B cell (primary cell): ENCODE data around the gene APCDD1L. TPM values are rescaled to one million over a fixed set of nuclear protein-coding genes. Genes with fewer than 3 reads are reported as not detected.

ENCODE experiments used
- ATAC-seq: fragments of 200-7000 bp; cut with Tn5 transposase; one replicate; pipeline ENCODE4 v1.10.0; 2021; ENCODE audit warnings: low read depth, mild to moderate bottlenecking, moderate number of reproducible peaks, moderate library complexity
- CTCF ChIA-PET: fragments of 350-600 bp; sonication (Branson Sonifier 250); formaldehyde crosslinking; loops from one replicate; lab custom pipeline; 2021; ENCODE audit warnings: antibody characterized with exemption, inconsistent platforms; lab: Charles Lee
- POLR2A ChIA-PET: fragments of 350-600 bp; sonication (Branson Sonifier 250); formaldehyde crosslinking; loops from one replicate; lab custom pipeline; 2021; ENCODE audit warnings: antibody characterized with exemption; lab: Charles Lee
- DNase-seq: peaks from one replicate; pipeline ENCODE4 v3.0.0; 2013
- H2AFZ ChIP-seq: 2 replicates; pipeline ENCODE4 v1.6.1; 2012; ENCODE audit warnings: mild to moderate bottlenecking, low read depth, low read length; ENCODE audit not compliant: insufficient read depth, poor library complexity, severe bottlenecking
- H3K27ac ChIP-seq, 2 donors: 1 replicate in 1 of 2; 2 replicates in 1 of 2; pipeline ENCODE4 v1.5.1; 2012 to 2013; ENCODE audit warnings: low read length in 2 of 2, mild to moderate bottlenecking in 2 of 2, moderate library complexity in 1 of 2
- H3K27me3 ChIP-seq, 4 experiments: fragments of 200-600 bp in 1 of 4; sonication (generic) in 1 of 4; replicated peaks in 1 of 4; 1 replicate in 2 of 4; 2 replicates in 2 of 4; pipeline versions ENCODE4 v1.6.1 to v1.7.0; 2013 to 2016; ENCODE audit warnings: low read length in 3 of 4, mild to moderate bottlenecking in 2 of 4, mixed read lengths in 1 of 4, moderate library complexity in 1 of 4; ENCODE audit not compliant: insufficient read depth in 4 of 4, control insufficient read depth in 3 of 4; ENCODE audit errors: control extremely low read depth in 1 of 4
- H3K36me3 ChIP-seq, 2 experiments: replicated peaks in 1 of 2; 1 replicate in 1 of 2; 2 replicates in 1 of 2; pipeline versions ENCODE4 v1.6.1 to v1.7.1; 2013; ENCODE audit warnings: low read length in 1 of 2; ENCODE audit not compliant: insufficient read depth in 2 of 2, control insufficient read depth in 1 of 2; ENCODE audit errors: control extremely low read depth in 1 of 2, extremely low read depth in 1 of 2
- H3K4me1 ChIP-seq, 2 donors: fragments of 200-600 bp in 1 of 2; sonication (generic) in 1 of 2; 1 replicate in 1 of 2; 2 replicates in 1 of 2; pipeline versions ENCODE4 v1.5.1 to v1.6.1; 2013 to 2017; ENCODE audit warnings: low read length in 2 of 2; ENCODE audit not compliant: control insufficient read depth in 2 of 2, insufficient read depth in 2 of 2
- H3K4me2 ChIP-seq: replicated peaks from 2 replicates; pipeline ENCODE3; 2012; ENCODE audit warnings: mild to moderate bottlenecking, low read depth, low read length; ENCODE audit not compliant: poor library complexity, severe bottlenecking
- H3K4me3 ChIP-seq, 5 experiments: fragments of 200-600 bp in 1 of 5; sonication (generic) in 1 of 5; 1 replicate in 3 of 5; 2 replicates in 2 of 5; pipeline versions ENCODE4 v1.5.1 to v1.7.0; 2011 to 2016; ENCODE audit warnings: low read length in 4 of 5, mild to moderate bottlenecking in 4 of 5, low read depth in 2 of 5, control low read depth in 1 of 5, moderate library complexity in 1 of 5; ENCODE audit not compliant: insufficient read depth in 1 of 5; ENCODE audit errors: control extremely low read depth in 1 of 5, extremely low read depth in 1 of 5
- H3K79me2 ChIP-seq: fragments of 200-600 bp; sonication (generic); one replicate; pipeline ENCODE4 v1.6.0; 2016; ENCODE audit warnings: low read length; ENCODE audit not compliant: control insufficient read depth, insufficient read depth
- H3K9ac ChIP-seq: fragments of 200-600 bp; sonication (generic); 2 replicates; pipeline ENCODE4 v1.6.1; 2017; ENCODE audit warnings: mild to moderate bottlenecking, low read length, moderate library complexity
- H3K9me3 ChIP-seq, 3 donors: one replicate each; pipeline versions ENCODE4 v1.6.1 to v1.7.1; 2013; ENCODE audit warnings: low read length in 2 of 3; ENCODE audit not compliant: control insufficient read depth in 2 of 3, insufficient read depth in 1 of 3; ENCODE audit errors: control extremely low read depth in 1 of 3
- H4K20me1 ChIP-seq: 2 replicates; pipeline ENCODE4 v1.6.0; 2012; ENCODE audit warnings: mild to moderate bottlenecking, low read length; ENCODE audit not compliant: insufficient read depth, control insufficient read depth, poor library complexity, severe bottlenecking
- H3K27ac Mint-ChIP-seq: one replicate; pipeline ENCODE4 v1.8.0; 2021; ENCODE audit warnings: mixed read lengths
- H3K27me3 Mint-ChIP-seq: one replicate; pipeline ENCODE4 v1.8.0; 2021; ENCODE audit warnings: mixed read lengths
- H3K4me1 Mint-ChIP-seq: one replicate; pipeline ENCODE4 v1.8.0; 2021; ENCODE audit warnings: mixed read lengths
- H3K4me3 Mint-ChIP-seq: one replicate; pipeline ENCODE4 v1.8.0; 2021; ENCODE audit warnings: mixed read lengths
- H3K9me3 Mint-ChIP-seq: one replicate; pipeline ENCODE4 v1.8.0; 2022; ENCODE audit warnings: mixed read lengths; ENCODE audit not compliant: insufficient read depth
- CTCF ChIP-seq: fragments of 200-600 bp; IDR thresholded peaks from one replicate; pipeline ENCODE4 v1.8.0; 2022; ENCODE audit warnings: antibody characterized with exemption, mild to moderate bottlenecking
- EZH2 ChIP-seq: IDR thresholded peaks from 2 replicates; pipeline ENCODE4 v1.6.1; 2012; ENCODE audit warnings: borderline replicate concordance, low read depth, mild to moderate bottlenecking, moderate library complexity, low read length; ENCODE audit not compliant: insufficient read depth, poor library complexity, severe bottlenecking
- WGBS: methylation state at CpG from one replicate; pipeline ENCODE4 v1.1.5; 2013; ENCODE audit warnings: missing lambda C conversion rate; ENCODE audit not compliant: insufficient coverage; 5-methylcytosine and 5-hydroxymethylcytosine counted together
- intact Hi-C: fragments of 100-400 bp; cut with micrococcal nuclease; formaldehyde crosslinking; loops from one replicate; pipeline ENCODE4 v1.10.0; 2022
- polyA plus RNA-seq: library from polyadenylated mRNA; depleted of rRNA; stranded (reverse); fragments of >200 nt; gene quantifications from 2 replicates; pipeline ENCODE4 v1.2.3, GENCODE V29; 2012
- total RNA-seq, 2 donors: library from RNA; stranded (reverse); fragments of 120-200 nt in 1 of 2; gene quantifications; 1 replicate in 1 of 2; 2 replicates in 1 of 2; pipeline versions ENCODE4 v1.2.3 to v1.2.4, GENCODE V29; 2013 to 2022

The APCDD1L gene
- total and polyA plus RNA-seq, 2 donors (not counting 1 experiment from before 2014, with no cell fraction given), result not detected

GRCh38 chr20:58440021-58440767 lies 75.0 kb downstream of the APCDD1L start:
- ChIA-PET CTCF (no interaction called here), POLR2A (no interaction called here)
- H3K9me3 ChIP-seq, result no peaks in the 10 kb centered on the region
- H2AFZ ChIP-seq, result no peak overlapping the region
- peaks cover 4 to 9% of the 10 kb centered on the region in 2 donors for H3K4me1 ChIP-seq
- H3K4me2 ChIP-seq, result no peak overlapping the region
- H3K36me3 ChIP-seq, result peaks cover 0 to 61% of the 10 kb centered on the region in 2 experiments
- no peak for TF ChIP-seq CTCF
- TF ChIP-seq EZH2, result no peak
- DNase-seq, result no peak
- no peaks in the 10 kb centered on the region for H3K27me3 Mint-ChIP-seq
- no peak overlapping the region for H3K9ac ChIP-seq
- WGBS, result 93% methylated on average over 2 of the region's 5 CpGs
- H3K27ac Mint-ChIP-seq, result no peak overlapping the region
- no peak overlapping the region for H3K4me3 Mint-ChIP-seq
- no peak overlapping the region for H3K27ac ChIP-seq
- peaks cover 28% of the 10 kb centered on the region for H3K79me2 ChIP-seq
- H3K4me1 Mint-ChIP-seq, result peaks cover 21% of the 10 kb centered on the region
- no peak overlapping the region for H3K4me3 ChIP-seq
- intact Hi-C loops, result no loop called here
- no peaks in the 10 kb centered on the region for H3K27me3 ChIP-seq
- no peak for ATAC-seq
- peaks cover 61% of the 10 kb centered on the region for H4K20me1 ChIP-seq
- no peaks in the 10 kb centered on the region for H3K9me3 Mint-ChIP-seq
